Pancreas (tissue), 10 donors: ENCODE results near the gene BTD. TPM values are rescaled to one million over a fixed set of nuclear protein-coding genes. Genes with fewer than 3 reads are reported as not detected.

Experiments used
- ATAC-seq, 4 donors: fragments of 200-7000 bp; cut with Tn5 transposase; one replicate each; pipeline versions ENCODE4 v1.8.0 to v1.9.1; 2020; ENCODE audit warnings: mild to moderate bottlenecking in 4 of 4, moderate library complexity in 4 of 4
- DNase-seq, 6 donors: peaks; one replicate each; pipeline ENCODE4 v3.0.0-alpha.2; 2020
- FAIRE-seq: peaks from 2 replicates; lab custom pipeline; 2012; peaks lifted over from hg19 to GRCh38; lab: Jason Lieb, UNC
- H3K27ac ChIP-seq, 4 donors: fragments of 200-600 bp; sonication (generic); 1 replicate in 3 of 4; 2 replicates in 1 of 4; pipeline versions ENCODE4 v1.5.0 to v1.8.0; 2020
- H3K27me3 ChIP-seq, 4 donors: fragments of 200-600 bp; one replicate each; pipeline ENCODE4 v1.8.0; 2021
- H3K36me3 ChIP-seq, 3 donors: fragments of 200-600 bp; sonication (generic) in 1 of 3; one replicate each; pipeline versions ENCODE4 v1.5.0 to v1.8.0; 2020 to 2021
- H3K4me1 ChIP-seq, 3 donors: fragments of 200-600 bp; one replicate each; pipeline ENCODE4 v1.8.0; 2021
- H3K4me3 ChIP-seq, 4 donors: fragments of 200-600 bp; sonication (generic) in 2 of 4; one replicate each; pipeline versions ENCODE4 v1.5.0 to v1.8.0; 2020 to 2021
- H3K9me3 ChIP-seq, 4 donors: fragments of 200-600 bp; one replicate each; pipeline ENCODE4 v1.8.0; 2021
- WGBS, 2 donors: extraction: QIAGEN DNeasy Blood & Tissue Kit; methylation state at CpG; one replicate each; pipeline ENCODE4 v1.1.7; 2013; 5-methylcytosine and 5-hydroxymethylcytosine counted together
- intact Hi-C, 3 donors: fragments of 100-400 bp; cut with DNase I; formaldehyde crosslinking; loops; one replicate each; pipeline versions ENCODE4 v1.11.1 to v1.14.2; 2022
- microRNA-seq, 2 donors: library from miRNA; unstranded; fragments of <30 nt; microRNA quantifications; one replicate each; pipeline versions ENCODE4 to v1.1.0, GENCODE V29; 2019 to 2020
- polyA plus RNA-seq, 2 donors: library from polyadenylated mRNA; stranded (reverse); fragments of 200-250 nt; gene quantifications; one replicate each; pipeline ENCODE4 v1.2.3, GENCODE V29; 2013
- total RNA-seq, 6 donors: library from RNA; stranded (reverse); fragmentation: NEBNext Ultra II Directional in 4 of 6; extraction: Animal tissue kit (Norgen Biotek cat#: 25700) in 4 of 6; gene quantifications; one replicate each; pipeline versions ENCODE4 v1.2.1 to v1.2.4, GENCODE V29; 2021 to 2023
- TF ChIP-seq, protein P1 (sequence below), 4 donors: fragments of 200-600 bp; sonication (generic) in 3 of 4; IDR thresholded peaks; one replicate each; pipeline versions ENCODE4 v1.5.0 to v1.8.0; 2021; ENCODE audit warnings: antibody characterized with exemption in 4 of 4
- donor health status: healthy with polysubstance abuse.
- donor health status: DM: no; HTN: no; CAD: no; lungs with moderate emphysema.
- donor health status: DM: no; HTN: no; CAD: no.
- donor health status: control.
- donor health status: control.
- donor health status: Bipolar disorder and iron deficiency.
- donor health status: DM: yes; HTN: yes; CAD: no.
- donor health status: DM: no; HTN: no; CAD: no.
- donor health status: DM: no; HTN: no; CAD: no.
- donor health status: DM: yes; HTN: yes; CAD: no.

BTD gene
- total and polyA plus RNA-seq, 8 donors: 6.2 to 22.0 (median 15.6) TPM

DNA sequence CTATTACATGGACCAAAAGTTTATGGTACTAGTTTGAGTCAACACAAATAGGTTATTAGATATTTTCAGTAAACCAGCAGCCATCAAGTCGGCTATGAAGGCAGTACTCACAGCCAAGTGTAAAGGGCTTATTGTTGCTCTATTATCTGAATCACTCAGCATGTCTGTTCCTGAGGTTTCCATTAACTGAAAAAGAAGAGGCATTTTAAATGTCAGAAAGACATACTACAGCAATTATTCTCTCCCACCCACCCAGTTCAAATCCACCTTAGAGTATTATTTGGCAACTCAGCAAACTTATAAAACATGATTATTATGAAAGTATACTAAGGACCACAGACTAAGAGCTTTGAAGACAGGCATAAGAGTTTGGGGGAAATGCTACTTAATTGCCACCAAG is 93.1 kb downstream of the BTD start:
- Histone ChIP-seq H3K4me3 (no peak overlapping the region), H3K9me3 (no peaks in the 10 kb centered on the region), H3K4me1 (no peaks in the 10 kb centered on the region), H3K27ac (no peak overlapping the region), H3K36me3 (peaks cover 0 to 9% (median 8%) of the 10 kb centered on the region in 3 donors), H3K27me3 (no peaks in the 10 kb centered on the region)
- TF ChIP-seq, protein P1, sequence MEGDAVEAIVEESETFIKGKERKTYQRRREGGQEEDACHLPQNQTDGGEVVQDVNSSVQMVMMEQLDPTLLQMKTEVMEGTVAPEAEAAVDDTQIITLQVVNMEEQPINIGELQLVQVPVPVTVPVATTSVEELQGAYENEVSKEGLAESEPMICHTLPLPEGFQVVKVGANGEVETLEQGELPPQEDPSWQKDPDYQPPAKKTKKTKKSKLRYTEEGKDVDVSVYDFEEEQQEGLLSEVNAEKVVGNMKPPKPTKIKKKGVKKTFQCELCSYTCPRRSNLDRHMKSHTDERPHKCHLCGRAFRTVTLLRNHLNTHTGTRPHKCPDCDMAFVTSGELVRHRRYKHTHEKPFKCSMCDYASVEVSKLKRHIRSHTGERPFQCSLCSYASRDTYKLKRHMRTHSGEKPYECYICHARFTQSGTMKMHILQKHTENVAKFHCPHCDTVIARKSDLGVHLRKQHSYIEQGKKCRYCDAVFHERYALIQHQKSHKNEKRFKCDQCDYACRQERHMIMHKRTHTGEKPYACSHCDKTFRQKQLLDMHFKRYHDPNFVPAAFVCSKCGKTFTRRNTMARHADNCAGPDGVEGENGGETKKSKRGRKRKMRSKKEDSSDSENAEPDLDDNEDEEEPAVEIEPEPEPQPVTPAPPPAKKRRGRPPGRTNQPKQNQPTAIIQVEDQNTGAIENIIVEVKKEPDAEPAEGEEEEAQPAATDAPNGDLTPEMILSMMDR (IDR thresholded peaks at IDR 0.05): no peak
- no peak for DNase-seq
- no peak for FAIRE-seq
- intact Hi-C loops: no loop called here
- ATAC-seq: no peak
- WGBS, 2 donors: 83 to 87% methylated on average over 1 of the region's 1 CpG

Small RNA genes within 50 kb of the gene (microRNA-seq; reads per million reads assigned to microRNA genes)
- gene MIR3134: 0 reads per million in 2 donors

Other genes with a start within 250 kb of the BTD start
- gene METTL6, start 174.2 kb upstream of the BTD start, total RNA-seq: 1 to 10 TPM; 4.9 to 9.9 (median 5.2) TPM
- gene METTL6, start 174.2 kb upstream of the BTD start, polyA plus RNA-seq: 1 to 10 TPM; 3.0 to 5.7 TPM
- gene EAF1, start 174.1 kb upstream of the BTD start, total RNA-seq: 10 to 100 TPM in 1 of 6 donors, 1 to 10 TPM in 5; 4.5 to 12.0 (median 7.1) TPM
- 1 to 10 TPM; 2.1 to 6.2 TPM for gene EAF1, start 174.1 kb upstream of the BTD start, polyA plus RNA-seq
- gene COLQ, start 80.0 kb upstream of the BTD start, total RNA-seq: 1 to 10 TPM in 2 of 6 donors, under 1 TPM in 4; 0.28 to 1.5 (median 0.62) TPM
- gene COLQ, start 80.0 kb upstream of the BTD start, polyA plus RNA-seq: 1 to 10 TPM; 1.9 to 3.1 TPM
- gene HACL1, start 176 bp upstream of the BTD start, total RNA-seq: 10 to 100 TPM; 10.2 to 18.8 (median 12.8) TPM
- 10 to 100 TPM in 1 of 2 donors, 1 to 10 TPM in 1; 6.5 to 11.5 TPM for gene HACL1, start 176 bp upstream of the BTD start, polyA plus RNA-seq
- 10 to 100 TPM; 25.7 to 40.5 (median 32.3) TPM for gene ANKRD28, start 196.2 kb downstream of the BTD start, total RNA-seq
- 10 to 100 TPM in 1 of 2 donors, 1 to 10 TPM in 1; 9.5 to 10.7 TPM for gene ANKRD28, start 196.2 kb downstream of the BTD start, polyA plus RNA-seq